ENCODE results near the gene PTPRM.

Gene PTPRM

DNA sequence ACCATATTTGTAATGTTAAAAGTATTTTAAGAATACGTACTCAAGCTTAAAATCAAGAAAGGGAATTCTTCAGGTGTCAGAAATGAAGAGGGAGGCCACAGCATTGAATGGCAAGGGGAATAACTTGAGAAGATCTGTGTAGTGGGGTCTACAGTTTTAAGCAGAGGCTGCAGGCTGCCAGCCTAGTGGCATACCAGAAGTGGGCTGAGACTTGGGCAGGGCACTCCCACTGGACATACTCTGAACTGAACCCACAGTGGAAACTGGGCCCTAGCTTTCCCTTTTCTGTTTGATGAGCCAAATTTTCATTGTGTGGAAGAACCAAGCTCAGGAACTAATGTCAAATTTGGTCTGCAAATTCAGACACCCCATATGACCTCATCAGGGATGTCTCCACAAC lies 238.8 kb downstream of the PTPRM start:
- no peak for DNase-seq (ENCODE audit: low read depth in 2 of 2)

DNA sequence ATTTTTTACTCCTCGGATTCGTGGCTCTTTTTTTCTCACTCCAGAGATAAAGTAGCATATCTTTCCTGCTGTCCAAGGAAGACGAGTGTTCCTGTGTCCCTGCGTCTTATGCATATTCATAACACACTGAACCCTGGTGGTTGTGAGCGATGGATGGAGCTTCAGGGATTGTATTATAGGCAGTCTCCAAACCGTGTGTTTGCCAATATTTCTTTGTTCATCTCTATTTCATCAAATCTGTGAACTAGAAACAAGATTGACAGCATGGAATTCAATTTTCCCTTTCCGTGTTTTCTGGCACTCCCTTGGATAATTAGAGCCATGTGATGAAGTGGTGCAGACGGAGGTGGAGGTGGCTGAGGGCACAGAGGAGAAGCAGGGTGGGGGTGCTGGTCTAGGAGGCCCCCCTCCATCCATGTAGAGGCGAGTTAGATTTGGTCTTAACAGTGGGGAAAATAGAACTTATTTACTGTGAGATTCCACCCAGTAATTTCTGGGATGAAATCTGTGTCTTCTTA lies 240.9 kb downstream of the PTPRM start:
- DNase-seq (ENCODE audit: low read depth in 2 of 2): no peak

DNA sequence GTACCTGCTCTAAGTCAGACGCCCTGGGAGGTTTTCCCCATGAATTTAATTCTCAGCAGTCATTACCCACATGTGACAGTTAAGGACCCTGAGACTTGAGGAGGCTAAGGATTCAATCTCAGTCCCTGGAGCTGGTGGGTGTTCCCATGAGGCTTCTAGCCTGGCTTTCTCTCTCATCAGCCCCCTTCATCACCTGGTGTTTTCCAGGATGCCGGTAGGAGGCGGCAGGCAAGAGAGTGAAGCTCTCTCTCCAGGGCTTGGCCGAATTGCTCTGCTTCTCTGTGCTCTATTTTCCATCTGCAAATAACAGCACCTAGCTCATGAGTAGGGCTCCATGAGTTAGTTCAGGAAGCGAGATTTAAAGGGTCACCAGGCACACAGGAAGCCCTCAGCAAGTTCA lies 241.9 kb downstream of the PTPRM start:
- no peak for DNase-seq (ENCODE audit: low read depth in 2 of 2)

DNA sequence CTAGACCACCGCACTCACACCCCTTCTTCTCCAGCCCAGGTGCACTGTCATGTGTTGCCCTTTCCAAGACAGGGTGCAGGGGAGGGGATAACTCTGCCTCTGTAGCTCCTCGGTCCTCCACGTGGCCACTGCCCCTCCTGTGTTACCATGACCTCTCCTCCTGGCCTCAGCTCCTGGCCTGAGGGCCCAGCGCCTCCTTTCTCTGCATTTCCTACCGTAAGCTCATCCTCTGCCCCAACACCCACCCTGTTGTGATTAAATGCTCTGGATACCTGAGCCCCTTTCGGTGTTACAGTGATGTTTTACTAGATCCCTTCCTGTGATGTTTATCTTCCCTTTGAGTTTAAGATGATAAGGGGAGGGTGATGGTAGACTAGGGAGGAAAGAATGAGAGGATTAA lies 242.3 kb downstream of the PTPRM start:
- DNase-seq (ENCODE audit: low read depth in 2 of 2): no peak

DNA sequence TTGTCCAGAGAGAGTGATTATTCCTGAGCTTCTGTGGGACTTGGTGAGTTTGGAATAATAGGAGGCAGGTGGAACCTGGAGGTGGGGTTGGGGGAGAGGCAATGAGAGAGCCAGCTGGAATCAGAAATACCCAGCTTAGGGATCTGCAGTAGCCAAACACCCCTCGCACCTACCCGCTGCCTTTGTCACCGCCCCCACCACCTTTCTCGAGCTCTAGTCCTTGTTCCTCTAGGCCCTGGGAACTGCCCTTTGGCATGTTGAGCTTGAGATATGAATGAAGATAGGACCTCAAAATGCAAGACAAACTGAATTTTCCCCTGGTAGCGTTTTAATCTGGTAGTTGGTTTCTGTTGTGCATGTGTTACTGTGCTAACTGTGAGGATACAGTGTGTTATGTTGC lies 242.9 kb downstream of the PTPRM start:
- DNase-seq (ENCODE audit: low read depth in 2 of 2): no peak

DNA sequence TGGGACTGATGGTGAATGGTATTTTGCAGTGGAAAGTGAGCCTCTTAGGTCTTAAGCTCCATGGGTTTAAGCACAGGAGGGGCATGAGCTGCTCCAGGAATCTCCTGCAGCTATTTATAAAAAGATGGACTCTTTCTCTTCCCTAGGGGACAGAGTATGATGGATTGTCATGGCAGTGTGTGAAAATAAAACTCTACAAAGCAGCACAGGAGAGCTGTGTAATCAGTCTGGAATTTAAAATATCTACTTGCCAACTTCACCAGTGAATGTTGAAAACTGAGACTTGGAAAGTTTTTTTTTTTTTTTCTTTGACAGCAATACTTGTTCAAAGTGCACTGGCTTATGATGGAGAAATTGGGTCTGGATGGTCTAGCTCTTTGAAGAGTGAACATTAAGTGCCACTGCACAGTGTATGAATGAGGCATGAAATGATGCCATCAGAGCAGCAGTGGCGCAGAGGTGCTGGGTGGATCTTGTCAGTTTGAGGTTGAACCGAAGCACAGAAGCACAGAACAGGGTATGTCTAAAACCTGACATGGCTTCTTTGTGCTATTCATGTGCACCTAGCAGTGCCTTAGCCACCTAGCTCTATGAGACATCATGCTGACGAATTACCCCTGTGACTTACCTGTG lies 245.4 kb downstream of the PTPRM start:
- no peak for DNase-seq (ENCODE audit: low read depth in 2 of 2)

DNA sequence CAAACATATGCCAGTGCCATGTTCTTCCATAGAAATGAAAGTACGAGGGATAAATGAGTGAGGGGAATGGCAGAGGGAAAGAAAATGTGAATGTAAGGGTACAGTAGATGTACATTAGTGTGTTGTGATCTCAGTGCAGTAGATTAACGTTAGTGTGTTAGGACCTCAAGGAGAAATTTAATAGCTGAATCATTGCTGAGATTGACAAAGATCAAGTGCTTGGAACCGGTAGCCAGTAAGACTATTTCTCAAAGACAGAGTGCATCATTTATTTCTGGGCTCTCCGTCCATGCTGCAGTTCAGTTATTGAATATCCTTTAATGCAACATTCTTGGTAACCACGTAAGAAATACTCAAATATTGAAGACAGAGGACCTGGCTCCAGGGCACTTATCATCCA lies 246.0 kb downstream of the PTPRM start:
- DNase-seq (ENCODE audit: low read depth in 2 of 2): no peak

DNA sequence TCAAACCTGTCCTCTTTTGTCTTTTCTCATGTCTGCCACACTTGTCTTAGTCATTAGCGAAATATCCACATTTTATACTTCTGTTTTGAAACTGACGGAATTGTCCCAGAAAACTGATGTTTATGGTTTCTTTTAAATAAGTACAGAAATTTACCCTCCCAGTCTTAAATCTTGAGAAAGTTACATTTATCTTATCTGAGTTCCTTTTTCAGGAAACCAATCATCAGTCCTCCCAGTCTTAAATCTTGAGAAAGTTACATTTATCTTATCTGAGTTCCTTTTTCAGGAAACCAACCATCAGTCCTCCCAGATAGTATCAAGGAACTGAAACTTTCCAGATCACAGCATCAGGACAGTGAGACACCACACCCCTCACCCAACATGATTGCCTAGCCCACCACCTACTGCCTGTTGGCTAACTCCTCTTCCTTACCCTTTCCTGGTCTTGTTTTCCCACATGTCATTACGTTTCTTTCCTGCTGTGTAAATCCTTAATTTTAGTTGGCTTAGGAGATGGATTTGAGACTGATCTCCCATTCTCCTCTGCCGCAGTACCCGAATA lies 247.7 kb downstream of the PTPRM start:
- no peak for DNase-seq (ENCODE audit: low read depth in 2 of 2)

DNA sequence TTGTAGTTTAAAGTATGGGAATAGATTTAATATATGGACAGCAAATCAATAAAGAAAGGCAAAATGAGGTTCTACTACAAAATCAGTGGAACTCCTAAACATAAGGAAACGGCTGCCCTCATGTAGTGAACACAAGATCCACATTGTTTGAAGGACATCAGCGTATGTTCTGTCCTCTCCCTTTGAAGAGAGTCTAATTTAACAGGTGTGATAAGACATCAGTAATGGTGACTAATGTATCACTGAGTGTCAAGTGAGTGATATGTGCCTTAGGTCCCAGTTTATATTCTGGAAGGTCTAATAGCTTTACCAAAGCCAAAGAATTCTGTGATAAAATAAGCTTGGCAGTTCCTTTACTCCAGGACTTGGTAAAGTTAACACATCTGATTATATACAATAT lies 248.7 kb downstream of the PTPRM start:
- no peak for DNase-seq (ENCODE audit: low read depth in 2 of 2)

DNA sequence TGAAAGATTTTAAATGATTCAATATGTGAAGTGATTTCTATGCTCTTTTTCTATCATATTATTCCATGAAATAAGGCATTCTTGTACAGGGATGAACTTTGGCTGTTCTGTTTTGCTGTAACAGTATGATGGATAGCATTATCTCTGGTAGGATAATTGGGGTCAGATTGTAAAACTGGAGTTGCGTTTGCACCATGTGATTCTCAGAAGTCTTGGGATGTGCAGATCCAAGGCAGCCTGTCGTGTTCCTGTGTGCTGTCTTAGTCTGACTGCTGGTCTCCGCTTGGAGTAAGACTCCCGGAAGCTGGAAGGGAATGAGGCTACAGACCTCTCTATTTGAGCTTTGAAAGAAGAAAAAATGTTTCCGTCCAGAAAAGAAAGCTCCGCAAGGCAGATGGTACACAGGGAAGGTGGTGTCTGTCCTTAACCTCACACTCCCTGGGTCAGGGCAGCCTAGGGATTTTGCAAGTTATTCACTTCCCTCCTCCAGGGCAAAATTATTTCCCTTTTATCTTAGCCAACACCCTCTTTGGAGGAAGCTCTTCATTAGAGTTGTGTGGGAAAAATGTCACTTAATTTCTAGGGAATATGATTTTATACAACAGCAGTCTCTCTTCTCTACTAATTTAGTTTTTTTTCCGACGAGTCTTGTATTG lies 250.6 kb downstream of the PTPRM start:
- no peak for DNase-seq (ENCODE audit: low read depth in 2 of 2)

DNA sequence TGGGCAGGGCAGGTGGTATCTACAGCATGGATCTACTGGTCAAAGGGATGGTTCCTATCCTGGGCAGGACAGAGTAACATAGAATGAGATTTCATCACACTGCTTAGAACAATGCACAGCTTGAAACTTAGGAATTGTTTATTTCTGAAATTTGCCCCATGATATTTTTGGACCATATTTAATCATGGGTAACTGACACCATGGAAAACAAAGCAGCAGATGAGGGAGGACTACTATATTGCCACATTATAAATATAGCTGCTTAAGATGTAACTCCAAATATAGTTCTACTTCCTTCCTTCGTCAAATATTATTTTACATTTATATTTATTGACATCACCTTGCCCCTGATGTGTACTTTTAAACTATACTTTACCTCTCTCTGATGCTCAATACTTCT lies 254.7 kb downstream of the PTPRM start:
- DNase-seq (ENCODE audit: low read depth in 2 of 2): no peak

DNA sequence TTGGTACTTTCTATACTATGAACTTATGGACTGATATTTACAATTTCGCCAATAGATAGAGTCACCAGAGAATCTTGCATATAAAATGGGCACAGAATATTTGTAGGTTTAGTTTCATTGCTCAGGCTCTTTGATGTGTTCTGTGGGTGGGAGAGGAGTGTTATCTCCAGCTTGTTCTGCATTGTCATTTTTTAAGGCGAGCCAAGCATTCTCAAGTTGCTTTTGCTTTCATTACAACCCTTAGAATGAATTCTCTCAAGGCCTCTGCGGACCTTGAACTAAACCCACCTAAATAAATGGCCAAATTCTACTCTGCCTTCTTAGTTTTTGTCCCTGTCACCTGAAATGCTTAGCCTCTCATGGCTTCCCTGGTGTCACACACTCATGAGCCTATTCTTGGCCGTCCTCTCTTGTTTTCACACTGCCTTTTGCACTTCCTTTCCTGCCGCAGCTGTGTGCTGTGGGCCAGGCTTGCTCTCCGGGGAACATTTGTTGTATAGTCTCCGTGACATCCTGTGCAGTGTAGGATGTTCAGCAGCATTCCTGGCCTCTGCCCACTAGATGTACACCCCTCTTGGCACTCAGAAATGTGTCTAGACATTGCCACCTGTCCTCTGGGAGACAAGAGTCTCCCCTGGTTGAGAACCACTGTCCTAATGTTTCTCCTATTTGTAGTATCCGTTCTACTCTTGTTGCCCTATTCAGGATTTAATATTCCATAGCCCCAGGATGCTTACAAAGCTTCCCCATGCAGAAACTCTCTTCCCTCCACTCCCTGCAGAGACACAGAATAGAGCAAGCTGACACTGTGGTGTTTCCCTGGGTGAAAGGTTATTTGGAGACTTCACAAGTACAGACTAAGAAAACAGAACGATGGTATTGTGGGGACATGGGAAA lies 255.6 kb downstream of the PTPRM start:
- DNase-seq (ENCODE audit: low read depth in 2 of 2): no peak

DNA sequence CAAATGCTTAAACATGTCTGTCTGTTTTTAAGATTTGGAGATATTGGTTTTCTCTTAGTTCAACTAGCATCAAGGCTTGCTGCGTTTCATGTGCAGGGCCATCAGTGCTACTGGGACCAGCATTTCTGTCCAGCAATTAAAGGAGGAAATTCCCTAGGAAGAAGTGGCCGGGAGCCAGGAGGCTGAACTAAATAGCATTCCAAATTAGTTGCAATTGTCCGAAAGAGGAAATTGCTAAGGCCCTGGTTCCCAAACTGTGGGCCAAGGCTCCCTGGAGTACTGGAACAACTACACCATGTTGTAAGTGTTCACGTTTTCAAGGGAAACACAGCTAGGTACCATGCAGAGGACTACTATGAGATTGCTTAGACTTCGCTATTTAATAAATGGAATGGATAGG lies 257.9 kb downstream of the PTPRM start:
- no peak for DNase-seq (ENCODE audit: low read depth in 2 of 2)

DNA sequence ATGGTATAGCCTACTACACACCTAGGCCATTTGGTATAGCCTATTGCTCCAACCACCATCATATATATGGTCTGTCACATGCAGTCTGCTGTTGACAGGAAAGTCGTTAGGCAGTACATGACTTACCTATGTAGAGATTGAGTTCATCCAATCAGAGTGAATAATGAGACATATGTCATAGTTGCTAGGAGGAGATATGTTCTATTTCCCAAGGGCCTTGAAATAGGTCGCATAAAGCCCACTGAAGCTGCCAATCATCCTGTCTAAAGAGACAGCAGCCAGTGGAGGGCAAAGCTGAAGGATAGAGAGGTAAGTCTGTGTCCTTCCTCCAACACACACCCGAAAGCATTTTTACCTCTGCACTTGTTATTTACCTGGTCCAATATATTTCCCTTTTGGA lies 263.4 kb downstream of the PTPRM start:
- DNase-seq (ENCODE audit: low read depth in 2 of 2): no peak

DNA sequence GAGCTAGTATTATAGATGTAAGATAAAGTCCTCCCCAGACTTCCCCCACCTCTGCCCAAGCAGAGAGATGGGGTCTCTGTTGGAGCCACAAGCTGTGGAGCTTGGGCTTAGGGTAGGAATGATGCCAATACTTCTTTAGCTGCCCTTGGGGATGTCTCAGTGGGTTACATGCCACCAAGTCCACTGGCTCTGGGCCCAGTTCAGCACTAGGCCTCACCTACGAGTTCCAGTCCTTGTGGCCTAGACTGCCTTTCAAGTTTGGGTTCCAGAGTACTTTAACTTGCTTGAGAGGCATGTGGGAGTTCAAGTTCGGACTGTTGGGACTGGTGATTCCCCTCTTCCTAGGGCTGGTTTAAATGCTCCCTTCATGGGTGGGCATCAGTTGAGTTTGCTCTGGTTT lies 272.4 kb downstream of the PTPRM start:
- no peak for DNase-seq (ENCODE audit: low read depth in 2 of 2)

DNA sequence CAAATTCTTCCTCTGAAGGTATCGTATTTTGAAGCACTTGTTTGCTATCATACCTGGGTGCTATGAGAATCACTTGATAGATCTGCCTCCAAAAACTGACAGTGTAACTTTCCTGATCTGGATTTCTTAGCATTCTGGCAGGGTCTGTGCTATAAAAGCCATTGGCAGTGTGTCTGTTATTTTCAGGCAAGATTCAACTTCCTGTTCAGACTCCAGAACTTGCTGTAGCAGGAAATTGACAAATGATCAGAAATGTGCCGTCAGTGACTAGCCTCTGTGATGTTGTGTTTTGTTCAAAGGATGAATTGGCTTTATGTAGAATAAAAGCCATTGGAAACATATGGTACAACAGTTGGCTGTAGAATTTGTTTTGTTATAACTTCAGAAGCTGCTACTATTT lies 273.3 kb downstream of the PTPRM start:
- DNase-seq (ENCODE audit: low read depth in 2 of 2): no peak

DNA sequence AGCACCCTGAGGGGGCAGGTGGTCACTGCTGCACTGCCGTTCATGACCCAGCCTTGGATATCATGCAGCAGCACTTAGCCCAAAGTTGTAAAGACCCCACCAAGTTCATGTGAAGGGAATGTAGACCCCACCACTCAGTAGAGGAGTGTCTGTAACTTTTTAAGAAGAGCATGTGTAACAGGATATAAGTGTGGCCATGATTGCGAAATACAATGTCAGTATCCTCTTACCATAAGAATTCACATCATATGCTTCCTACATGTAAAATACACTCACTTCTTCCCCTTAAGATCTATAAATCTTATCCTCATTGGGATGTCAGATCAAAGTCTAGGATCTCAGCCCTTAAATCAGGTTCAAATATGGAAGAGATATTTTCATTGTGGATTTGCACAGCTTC lies 276.9 kb downstream of the PTPRM start:
- DNase-seq (ENCODE audit: low read depth in 2 of 2): no peak

DNA sequence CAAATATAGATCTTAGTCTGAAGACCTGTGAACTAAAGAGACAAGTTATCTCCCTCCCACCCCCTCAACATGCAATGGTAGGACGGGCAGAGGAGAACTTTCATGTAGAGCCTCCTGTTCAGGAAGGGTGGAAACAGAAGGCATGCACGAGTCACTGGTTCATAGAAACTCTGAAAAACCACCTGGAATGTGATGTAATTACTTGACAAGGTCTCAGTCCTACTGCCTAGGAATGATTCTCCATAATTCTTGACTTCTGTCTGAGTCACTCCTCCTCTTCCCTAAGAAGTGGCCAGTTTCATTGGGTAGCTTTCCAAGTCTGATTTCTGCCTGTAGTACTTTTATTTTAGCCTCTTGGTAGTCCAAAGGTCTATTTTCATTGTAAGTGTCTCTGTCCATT lies 277.3 kb downstream of the PTPRM start:
- no peak for DNase-seq (ENCODE audit: low read depth in 2 of 2)

DNA sequence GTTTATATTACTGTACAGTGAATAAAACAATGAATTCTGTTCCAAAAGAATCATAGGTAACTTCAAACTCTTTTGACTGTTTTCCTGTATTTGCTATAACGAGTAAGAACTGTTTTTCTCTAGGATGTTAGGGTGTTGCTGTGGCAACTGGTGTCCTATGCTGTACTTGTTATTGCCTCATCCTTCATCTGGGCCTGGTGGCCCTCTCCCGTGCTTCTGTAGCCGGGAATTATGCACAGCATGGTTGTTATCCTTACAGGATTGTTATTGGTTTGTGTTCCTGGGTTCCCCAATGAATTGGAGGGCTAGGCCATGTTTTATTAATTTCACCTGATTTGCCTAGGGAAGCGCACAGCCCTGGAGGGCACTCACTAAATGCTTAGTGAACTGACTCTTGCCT lies 279.2 kb downstream of the PTPRM start:
- no peak for DNase-seq (ENCODE audit: low read depth in 2 of 2)

DNA sequence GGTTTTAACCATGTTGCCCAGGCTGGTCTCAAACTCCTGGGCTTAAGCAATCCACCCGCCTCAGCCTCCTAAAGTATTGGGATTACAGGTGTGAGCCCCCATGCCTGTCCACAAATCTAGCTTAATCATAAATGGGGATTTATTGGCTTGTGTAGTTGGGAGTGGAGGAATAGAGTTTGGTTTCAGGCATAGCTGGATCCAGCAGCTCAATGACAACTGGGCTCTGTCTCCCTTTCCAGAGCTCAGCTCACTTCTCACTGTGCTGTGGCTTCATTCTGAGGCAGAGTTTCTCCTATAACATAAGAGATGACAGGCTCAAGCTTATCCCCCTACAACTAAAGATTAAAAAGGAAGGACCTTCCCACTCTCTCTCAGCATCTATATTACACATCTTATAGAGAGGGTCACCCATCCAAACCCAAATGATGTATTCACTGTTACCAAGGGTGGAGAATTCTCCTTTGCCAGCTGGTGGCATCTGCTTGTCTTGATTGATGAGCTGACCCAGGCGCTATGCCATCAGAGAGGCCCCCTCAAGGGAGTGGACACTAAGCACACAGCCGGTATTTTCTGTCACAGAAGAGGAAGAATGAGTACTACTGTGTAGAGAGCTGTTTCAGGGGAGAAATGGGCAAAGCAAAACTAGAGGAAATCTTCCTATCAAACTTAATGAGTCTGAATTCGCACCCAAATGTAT lies 280.4 kb downstream of the PTPRM start:
- DNase-seq (ENCODE audit: low read depth in 2 of 2): no peak

DNA sequence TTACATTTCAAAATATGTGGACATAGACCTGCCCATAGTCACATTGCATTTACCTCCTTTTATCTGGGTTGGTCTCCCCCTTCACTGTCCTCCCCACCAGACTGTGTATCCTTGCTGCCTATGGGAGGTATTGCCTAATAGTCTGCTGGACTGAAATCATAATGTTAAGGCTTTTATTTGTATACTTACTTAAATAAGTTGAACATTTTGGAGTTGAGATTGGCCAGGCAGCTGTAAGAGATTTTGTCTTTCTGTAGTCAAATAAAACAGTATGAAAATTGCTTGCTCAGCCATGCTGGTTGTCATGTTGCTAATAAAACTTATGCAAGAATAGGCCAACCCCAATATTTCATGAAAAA lies 280.9 kb downstream of the PTPRM start:
- DNase-seq (ENCODE audit: low read depth in 2 of 2): no peak

DNA sequence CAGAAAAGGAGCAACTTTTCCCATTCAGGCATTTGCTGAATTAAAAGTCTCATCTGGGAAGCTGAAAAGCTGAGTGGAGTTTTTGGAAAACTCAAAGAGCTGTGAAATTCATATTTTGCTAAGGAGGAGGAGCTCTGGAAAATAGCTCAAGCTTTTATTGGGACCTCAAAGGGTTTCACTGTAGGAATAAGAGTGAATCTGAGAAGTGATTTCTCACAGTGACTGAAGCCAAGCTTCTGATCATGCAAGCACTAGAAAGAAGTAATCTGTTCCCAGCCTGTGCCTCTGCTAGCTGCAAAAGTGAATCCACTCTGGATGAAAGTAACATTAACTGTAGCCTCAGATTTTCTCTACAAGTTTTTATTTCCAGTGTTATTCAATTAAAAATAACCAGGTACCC lies 283.3 kb downstream of the PTPRM start:
- no peak for DNase-seq (ENCODE audit: low read depth in 2 of 2)
